ENCODE data around the gene RPS19.

The RPS19 gene

DNA sequence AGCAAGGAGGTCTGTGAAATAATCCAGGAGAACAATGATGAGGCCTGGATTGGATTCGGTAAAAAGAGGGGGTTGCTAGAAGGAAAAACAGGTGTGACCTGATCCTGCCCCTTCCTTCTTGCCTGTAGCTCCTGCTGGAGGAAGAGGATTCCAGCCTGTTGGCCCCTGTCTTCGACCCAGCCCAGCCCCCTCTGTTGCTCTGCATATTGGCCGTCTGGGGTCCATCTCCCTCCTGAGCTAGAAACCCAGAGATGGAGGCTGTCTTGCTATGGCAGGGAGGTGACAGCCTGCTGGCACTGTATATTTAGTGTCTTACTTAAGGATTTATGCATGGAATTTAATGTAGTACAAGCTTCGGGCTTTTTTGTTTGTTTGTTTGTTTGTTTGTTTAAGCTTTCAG is 8.6 kb upstream of the RPS19 start:
- TF ChIP-seq, protein P1, sequence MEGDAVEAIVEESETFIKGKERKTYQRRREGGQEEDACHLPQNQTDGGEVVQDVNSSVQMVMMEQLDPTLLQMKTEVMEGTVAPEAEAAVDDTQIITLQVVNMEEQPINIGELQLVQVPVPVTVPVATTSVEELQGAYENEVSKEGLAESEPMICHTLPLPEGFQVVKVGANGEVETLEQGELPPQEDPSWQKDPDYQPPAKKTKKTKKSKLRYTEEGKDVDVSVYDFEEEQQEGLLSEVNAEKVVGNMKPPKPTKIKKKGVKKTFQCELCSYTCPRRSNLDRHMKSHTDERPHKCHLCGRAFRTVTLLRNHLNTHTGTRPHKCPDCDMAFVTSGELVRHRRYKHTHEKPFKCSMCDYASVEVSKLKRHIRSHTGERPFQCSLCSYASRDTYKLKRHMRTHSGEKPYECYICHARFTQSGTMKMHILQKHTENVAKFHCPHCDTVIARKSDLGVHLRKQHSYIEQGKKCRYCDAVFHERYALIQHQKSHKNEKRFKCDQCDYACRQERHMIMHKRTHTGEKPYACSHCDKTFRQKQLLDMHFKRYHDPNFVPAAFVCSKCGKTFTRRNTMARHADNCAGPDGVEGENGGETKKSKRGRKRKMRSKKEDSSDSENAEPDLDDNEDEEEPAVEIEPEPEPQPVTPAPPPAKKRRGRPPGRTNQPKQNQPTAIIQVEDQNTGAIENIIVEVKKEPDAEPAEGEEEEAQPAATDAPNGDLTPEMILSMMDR (IDR thresholded peaks at IDR 0.05; ENCODE audit: borderline replicate concordance, control extremely low read depth, extremely low read depth, insufficient read depth, missing control alignments): no peak
- in situ Hi-C loops (cut with MboI; ENCODE audit: low sequenced_read_pairs, unreplicated experiment): no loop called here
- no peak for DNase-seq (ENCODE audit: low spot score)

- in situ Hi-C loops (cut with MboI; ENCODE audit: low sequenced_read_pairs, unreplicated experiment): no loop called here
- TF ChIP-seq, protein P1 (IDR thresholded peaks at IDR 0.05; ENCODE audit: borderline replicate concordance, control extremely low read depth, extremely low read depth, insufficient read depth, missing control alignments): no peak
- no peak for DNase-seq (ENCODE audit: low spot score)
These were observed 6.7 kb upstream of the RPS19 start for GRCh38 chr19:41853344-41853743.

- in situ Hi-C loops (cut with MboI; ENCODE audit: low sequenced_read_pairs, unreplicated experiment): no loop called here
- no peak for DNase-seq (ENCODE audit: low spot score)
- TF ChIP-seq, protein P1 (IDR thresholded peaks at IDR 0.05; ENCODE audit: borderline replicate concordance, control extremely low read depth, extremely low read depth, insufficient read depth, missing control alignments): no peak
These were observed 6.3 kb upstream of the RPS19 start for GRCh38 chr19:41853768-41854167.

- no peak for DNase-seq (ENCODE audit: low spot score)
- in situ Hi-C loops (cut with MboI; ENCODE audit: low sequenced_read_pairs, unreplicated experiment): no loop called here
- TF ChIP-seq, protein P1 (IDR thresholded peaks at IDR 0.05; ENCODE audit: borderline replicate concordance, control extremely low read depth, extremely low read depth, insufficient read depth, missing control alignments): peak; percentile 57
These were observed 840 bp upstream of the RPS19 start for GRCh38 chr19:41859213-41859617.

GRCh38 chr19:41860419-41861115 is 512 bp downstream of the RPS19 start:
- TF ChIP-seq, protein P1 (IDR thresholded peaks at IDR 0.05; ENCODE audit: borderline replicate concordance, control extremely low read depth, extremely low read depth, insufficient read depth, missing control alignments): no peak
- DNase-seq (ENCODE audit: low spot score): no peak
- in situ Hi-C loops (cut with MboI; ENCODE audit: low sequenced_read_pairs, unreplicated experiment): loop anchor here (5.0 kb wide), 1 partner anchor 87 kb away; no protein-coding TSS in a partner anchor

DNA sequence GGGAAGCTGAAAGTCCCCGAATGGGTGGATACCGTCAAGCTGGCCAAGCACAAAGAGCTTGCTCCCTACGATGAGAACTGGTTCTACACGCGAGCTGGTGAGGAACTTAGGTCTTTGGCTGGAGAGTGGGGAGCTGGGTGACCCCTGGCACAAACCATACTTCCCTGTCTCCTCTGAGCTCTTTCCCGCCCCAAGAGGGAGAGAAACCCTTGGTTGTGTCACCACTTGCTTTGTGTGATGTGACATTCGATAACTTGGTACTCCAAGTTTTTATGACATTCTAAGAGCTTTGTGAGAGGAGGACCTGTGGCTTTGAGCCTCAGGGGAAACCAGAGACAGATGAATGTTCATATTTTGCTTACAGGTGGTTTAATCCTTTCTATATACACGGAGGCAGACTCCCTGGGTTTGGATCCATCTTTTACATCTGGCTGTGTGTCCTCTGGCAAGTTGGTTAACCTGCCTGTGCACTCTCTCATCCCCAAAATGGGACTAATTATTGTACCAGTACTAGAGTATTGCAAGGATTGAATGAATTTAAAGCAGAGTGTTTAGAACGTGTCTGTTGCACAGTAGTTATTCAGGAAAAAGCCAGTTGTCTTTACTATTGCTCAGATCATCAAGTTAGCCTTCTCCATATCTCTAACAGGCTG is 1.2 kb downstream of the RPS19 start:
- DNase-seq (ENCODE audit: low spot score): no peak
- TF ChIP-seq, protein P1 (IDR thresholded peaks at IDR 0.05; ENCODE audit: borderline replicate concordance, control extremely low read depth, extremely low read depth, insufficient read depth, missing control alignments): no peak
- in situ Hi-C loops (cut with MboI; ENCODE audit: low sequenced_read_pairs, unreplicated experiment): loop anchor here (5.0 kb wide), 1 partner anchor 86 kb away; no protein-coding TSS in a partner anchor
